HG03378 (cell line): Measurements from ENCODE around the gene UBE2Q1.

Experiments used
- ATAC-seq: cut with Tn5 transposase; IDR thresholded peaks from one replicate; pipeline ENCODE4 v1.9.1; 2021; ENCODE audit warnings: mild to moderate bottlenecking, moderate library complexity; ENCODE audit not compliant: unreplicated experiment

UBE2Q1 gene

GRCh38 chr1:154557939-154558719 lies at the start of gene UBE2Q1:
Gene UBE2Q1 (minus strand): TSS chr1:154558662. CDS start chr1:154558553, 109 bp downstream.
- no peak for ATAC-seq

GRCh38 chr1:154607609-154608396 lies 49.3 kb upstream of the UBE2Q1 start, which contains the start of gene ADAR:
Gene ADAR (minus strand): TSS chr1:154608186. CDS start chr1:154608006, 180 bp downstream.
- peak; percentile 57 for ATAC-seq

GRCh38 chr1:154607106-154607608 lies 48.7 kb upstream of the UBE2Q1 start:
- ATAC-seq, result no peak

GRCh38 chr1:154605534-154605933 lies 47.1 kb upstream of the UBE2Q1 start:
- ATAC-seq, result no peak

- no peak for ATAC-seq
Measured at GRCh38 chr1:154603317-154603716, 44.9 kb upstream of the UBE2Q1 start.

GRCh38 chr1:154599658-154600057 lies 41.2 kb upstream of the UBE2Q1 start:
- ATAC-seq, result no peak

GRCh38 chr1:154598871-154599635 lies 40.6 kb upstream of the UBE2Q1 start:
- ATAC-seq, result no peak

GRCh38 chr1:154595621-154596020 lies 37.2 kb upstream of the UBE2Q1 start:
- no peak for ATAC-seq

GRCh38 chr1:154594811-154595210 lies 36.3 kb upstream of the UBE2Q1 start:
- ATAC-seq, result no peak

GRCh38 chr1:154593390-154593789 lies 34.9 kb upstream of the UBE2Q1 start:
- ATAC-seq, result no peak

- ATAC-seq, result no peak
Measured at GRCh38 chr1:154591206-154591605, 32.7 kb upstream of the UBE2Q1 start.

GRCh38 chr1:154590756-154591155 lies 32.3 kb upstream of the UBE2Q1 start:
- ATAC-seq, result no peak

- ATAC-seq, result no peak
Measured at GRCh38 chr1:154589780-154590179, 31.3 kb upstream of the UBE2Q1 start.

- ATAC-seq, result no peak
Measured at GRCh38 chr1:154586641-154587040, 28.2 kb upstream of the UBE2Q1 start.

- no peak for ATAC-seq
Measured at GRCh38 chr1:154586231-154586630, 27.8 kb upstream of the UBE2Q1 start.

GRCh38 chr1:154584267-154584994 lies 26.0 kb upstream of the UBE2Q1 start:
- ATAC-seq, result no peak

GRCh38 chr1:154583773-154584172 lies 25.3 kb upstream of the UBE2Q1 start:
- ATAC-seq, result no peak

- no peak for ATAC-seq
Measured at GRCh38 chr1:154582885-154583284, 24.4 kb upstream of the UBE2Q1 start.

- no peak for ATAC-seq
Measured at GRCh38 chr1:154581766-154582165, 23.3 kb upstream of the UBE2Q1 start.

GRCh38 chr1:154579374-154579773 lies 20.9 kb upstream of the UBE2Q1 start:
- ATAC-seq, result no peak
